NCI-H510A treated with DMSO at 0.1 percent for 48 hours (cell line): ENCODE results near the gene CTNNA2.

Experiments
- DNase-seq: peaks from one replicate; lab custom pipeline; 2025; lab: John Stamatoyannopoulos, UW

The CTNNA2 gene

GRCh38 chr2:80393991-80394390, 881.1 kb downstream of the CTNNA2 start:
- DNase-seq, result no peak

GRCh38 chr2:80395251-80395650, 882.4 kb downstream of the CTNNA2 start:
- no peak for DNase-seq

GRCh38 chr2:80396276-80396675, 883.4 kb downstream of the CTNNA2 start:
- no peak for DNase-seq

- no peak for DNase-seq
These were observed 890.2 kb downstream of the CTNNA2 start for GRCh38 chr2:80403081-80403480.

GRCh38 chr2:80407377-80407776, 894.5 kb downstream of the CTNNA2 start:
- DNase-seq, result no peak

GRCh38 chr2:80410346-80410745, 897.5 kb downstream of the CTNNA2 start:
- DNase-seq, result no peak

GRCh38 chr2:80413136-80413535, 900.3 kb downstream of the CTNNA2 start:
- DNase-seq, result no peak

GRCh38 chr2:80417737-80418136, 904.9 kb downstream of the CTNNA2 start:
- DNase-seq, result no peak

- DNase-seq, result no peak
These were observed 907.8 kb downstream of the CTNNA2 start for GRCh38 chr2:80420530-80421208.

- DNase-seq, result no peak
These were observed 916.4 kb downstream of the CTNNA2 start for GRCh38 chr2:80429251-80429650.

GRCh38 chr2:80437959-80438358, 925.1 kb downstream of the CTNNA2 start:
- DNase-seq, result no peak

GRCh38 chr2:80438686-80439085, 925.8 kb downstream of the CTNNA2 start:
- DNase-seq, result no peak

GRCh38 chr2:80454628-80455027, 941.8 kb downstream of the CTNNA2 start:
- DNase-seq, result no peak

- DNase-seq, result no peak
These were observed 946.2 kb downstream of the CTNNA2 start for GRCh38 chr2:80459028-80459427.

- no peak for DNase-seq
These were observed 948.8 kb downstream of the CTNNA2 start for GRCh38 chr2:80461505-80462197.

- no peak for DNase-seq
These were observed 949.8 kb downstream of the CTNNA2 start for GRCh38 chr2:80462654-80463053.

GRCh38 chr2:80464275-80464674, 951.4 kb downstream of the CTNNA2 start:
- DNase-seq, result no peak

GRCh38 chr2:80467262-80467811, 954.5 kb downstream of the CTNNA2 start:
- DNase-seq, result no peak

GRCh38 chr2:80469428-80469827, 956.6 kb downstream of the CTNNA2 start:
- DNase-seq, result no peak

GRCh38 chr2:80473069-80473468, 960.2 kb downstream of the CTNNA2 start:
- DNase-seq, result no peak

- DNase-seq, result no peak
These were observed 960.9 kb downstream of the CTNNA2 start for GRCh38 chr2:80473796-80474195.

- no peak for DNase-seq
These were observed 963.1 kb downstream of the CTNNA2 start for GRCh38 chr2:80475970-80476369.

- no peak for DNase-seq
These were observed 963.8 kb downstream of the CTNNA2 start for GRCh38 chr2:80476535-80477117.
